ENCODE data around the gene DSCAML1.

DNA sequence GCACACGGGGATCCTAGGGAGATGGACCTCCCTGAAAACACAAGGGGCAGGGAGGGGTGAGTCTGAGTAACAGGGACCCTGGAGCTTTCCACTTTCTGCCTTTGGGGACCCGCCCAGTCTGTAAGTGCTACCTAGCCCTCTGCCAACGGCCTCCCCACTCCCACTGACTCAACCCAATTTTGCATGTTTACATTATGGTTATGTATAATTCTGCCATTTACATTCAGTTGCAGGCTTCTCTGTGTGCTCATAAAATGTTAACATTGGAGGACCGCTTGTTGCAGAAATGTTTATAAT, 105.8 kb downstream of the DSCAML1 start:
- TF ChIP-seq, protein P1, sequence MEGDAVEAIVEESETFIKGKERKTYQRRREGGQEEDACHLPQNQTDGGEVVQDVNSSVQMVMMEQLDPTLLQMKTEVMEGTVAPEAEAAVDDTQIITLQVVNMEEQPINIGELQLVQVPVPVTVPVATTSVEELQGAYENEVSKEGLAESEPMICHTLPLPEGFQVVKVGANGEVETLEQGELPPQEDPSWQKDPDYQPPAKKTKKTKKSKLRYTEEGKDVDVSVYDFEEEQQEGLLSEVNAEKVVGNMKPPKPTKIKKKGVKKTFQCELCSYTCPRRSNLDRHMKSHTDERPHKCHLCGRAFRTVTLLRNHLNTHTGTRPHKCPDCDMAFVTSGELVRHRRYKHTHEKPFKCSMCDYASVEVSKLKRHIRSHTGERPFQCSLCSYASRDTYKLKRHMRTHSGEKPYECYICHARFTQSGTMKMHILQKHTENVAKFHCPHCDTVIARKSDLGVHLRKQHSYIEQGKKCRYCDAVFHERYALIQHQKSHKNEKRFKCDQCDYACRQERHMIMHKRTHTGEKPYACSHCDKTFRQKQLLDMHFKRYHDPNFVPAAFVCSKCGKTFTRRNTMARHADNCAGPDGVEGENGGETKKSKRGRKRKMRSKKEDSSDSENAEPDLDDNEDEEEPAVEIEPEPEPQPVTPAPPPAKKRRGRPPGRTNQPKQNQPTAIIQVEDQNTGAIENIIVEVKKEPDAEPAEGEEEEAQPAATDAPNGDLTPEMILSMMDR (IDR thresholded peaks at IDR 0.05), result no peak
- TF ChIP-seq POLR2A (IDR thresholded peaks at IDR 0.05), result no peak

Data from testis (tissue), 2 donors.